Measurements from ENCODE around the gene KRT84. TPM values are rescaled to one million over a fixed set of nuclear protein-coding genes. Genes with fewer than 3 reads are reported as not detected.

Gene KRT84
- total and polyA plus RNA-seq, 4 donors: not detected

GRCh38 chr12:52402873-52403540 is 17.6 kb upstream of the KRT84 start:
- TF ChIP-seq CTCF (IDR thresholded peaks at IDR 0.05; ENCODE audit: control extremely low read depth, extremely low read depth): no peak
- Histone ChIP-seq H3K4me3 (no peak overlapping the region), H3K9ac (ENCODE audit: insufficient read depth in 1 of 2, low read length in 2 of 2) (no peak overlapping the region), H3K27me3 (ENCODE audit: control insufficient read depth in 3 of 3, insufficient read depth in 3 of 3, low read length in 2 of 3) (no peaks in the 10 kb centered on the region), H3K36me3 (ENCODE audit: control insufficient read depth in 4 of 4, insufficient read depth in 4 of 4, low read length in 4 of 4) (no peaks in the 10 kb centered on the region), H3K27ac (ENCODE audit: low read depth in 1 of 2, low read length in 1 of 2) (no peak overlapping the region), H3K9me3 (ENCODE audit: control insufficient read depth in 4 of 4, insufficient read depth in 3 of 4, low read length in 3 of 4) (no peaks in the 10 kb centered on the region), H3K4me1 (ENCODE audit: control insufficient read depth in 5 of 5, insufficient read depth in 5 of 5, low read length in 5 of 5) (no peaks in the 10 kb centered on the region)
- ATAC-seq (ENCODE audit: insufficient read depth, low FRiP score) (no peak), DNase-seq (no peak)
- WGBS, 2 donors: 60 to 68% methylated on average over 3 of the region's 3 CpGs

GRCh38 chr12:52402377-52402776 is 16.9 kb upstream of the KRT84 start:
- Histone ChIP-seq H3K9ac (ENCODE audit: insufficient read depth in 1 of 2, low read length in 2 of 2) (no peak overlapping the region), H3K4me1 (ENCODE audit: control insufficient read depth in 5 of 5, insufficient read depth in 5 of 5, low read length in 5 of 5) (no peaks in the 10 kb centered on the region), H3K9me3 (ENCODE audit: control insufficient read depth in 4 of 4, insufficient read depth in 3 of 4, low read length in 3 of 4) (no peaks in the 10 kb centered on the region), H3K27ac (ENCODE audit: low read depth in 1 of 2, low read length in 1 of 2) (no peak overlapping the region), H3K4me3 (no peak overlapping the region), H3K36me3 (ENCODE audit: control insufficient read depth in 4 of 4, insufficient read depth in 4 of 4, low read length in 4 of 4) (no peaks in the 10 kb centered on the region), H3K27me3 (ENCODE audit: control insufficient read depth in 3 of 3, insufficient read depth in 3 of 3, low read length in 2 of 3) (no peaks in the 10 kb centered on the region)
- ATAC-seq (ENCODE audit: insufficient read depth, low FRiP score) (no peak), DNase-seq (no peak)
- no peak for TF ChIP-seq CTCF (IDR thresholded peaks at IDR 0.05; ENCODE audit: control extremely low read depth, extremely low read depth)
- WGBS, 2 donors: 96 to 98% methylated on average over 2 of the region's 2 CpGs

- DNase-seq (no peak), ATAC-seq (ENCODE audit: insufficient read depth, low FRiP score) (no peak)
- Histone ChIP-seq H3K4me3 (no peak overlapping the region), H3K27ac (ENCODE audit: low read depth in 1 of 2, low read length in 1 of 2) (no peak overlapping the region), H3K27me3 (ENCODE audit: control insufficient read depth in 3 of 3, insufficient read depth in 3 of 3, low read length in 2 of 3) (no peaks in the 10 kb centered on the region), H3K36me3 (ENCODE audit: control insufficient read depth in 4 of 4, insufficient read depth in 4 of 4, low read length in 4 of 4) (no peaks in the 10 kb centered on the region), H3K9ac (ENCODE audit: insufficient read depth in 1 of 2, low read length in 2 of 2) (no peak overlapping the region), H3K4me1 (ENCODE audit: control insufficient read depth in 5 of 5, insufficient read depth in 5 of 5, low read length in 5 of 5) (no peaks in the 10 kb centered on the region), H3K9me3 (ENCODE audit: control insufficient read depth in 4 of 4, insufficient read depth in 3 of 4, low read length in 3 of 4) (no peaks in the 10 kb centered on the region)
- no peak for TF ChIP-seq CTCF (IDR thresholded peaks at IDR 0.05; ENCODE audit: control extremely low read depth, extremely low read depth)
- WGBS, 2 donors: 85 to 86% methylated on average over 4 of the region's 4 CpGs
Observed at GRCh38 chr12:52401926-52402325, 16.5 kb upstream of the KRT84 start.

GRCh38 chr12:52401526-52401925 is 16.1 kb upstream of the KRT84 start:
- 77 to 90% methylated on average over 5 of the region's 5 CpGs for WGBS, 2 donors
- Histone ChIP-seq H3K4me1 (ENCODE audit: control insufficient read depth in 5 of 5, insufficient read depth in 5 of 5, low read length in 5 of 5) (no peaks in the 10 kb centered on the region), H3K27me3 (ENCODE audit: control insufficient read depth in 3 of 3, insufficient read depth in 3 of 3, low read length in 2 of 3) (peaks cover 0 to 3% (median 0%) of the 10 kb centered on the region in 3 donors), H3K27ac (ENCODE audit: low read depth in 1 of 2, low read length in 1 of 2) (no peak overlapping the region), H3K9ac (ENCODE audit: insufficient read depth in 1 of 2, low read length in 2 of 2) (no peak overlapping the region), H3K36me3 (ENCODE audit: control insufficient read depth in 4 of 4, insufficient read depth in 4 of 4, low read length in 4 of 4) (no peaks in the 10 kb centered on the region), H3K4me3 (no peak overlapping the region), H3K9me3 (ENCODE audit: control insufficient read depth in 4 of 4, insufficient read depth in 3 of 4, low read length in 3 of 4) (no peaks in the 10 kb centered on the region)
- no peak for TF ChIP-seq CTCF (IDR thresholded peaks at IDR 0.05; ENCODE audit: control extremely low read depth, extremely low read depth)
- ATAC-seq (ENCODE audit: insufficient read depth, low FRiP score): no peak
- no peak for DNase-seq
